COLO668 (cell line): ENCODE data around the gene DHODH.

Source experiments
- DNase-seq: peaks from one replicate; lab custom pipeline; 2025; ENCODE audit not compliant: unreplicated experiment; lab: John Stamatoyannopoulos, UW

Gene DHODH

DNA sequence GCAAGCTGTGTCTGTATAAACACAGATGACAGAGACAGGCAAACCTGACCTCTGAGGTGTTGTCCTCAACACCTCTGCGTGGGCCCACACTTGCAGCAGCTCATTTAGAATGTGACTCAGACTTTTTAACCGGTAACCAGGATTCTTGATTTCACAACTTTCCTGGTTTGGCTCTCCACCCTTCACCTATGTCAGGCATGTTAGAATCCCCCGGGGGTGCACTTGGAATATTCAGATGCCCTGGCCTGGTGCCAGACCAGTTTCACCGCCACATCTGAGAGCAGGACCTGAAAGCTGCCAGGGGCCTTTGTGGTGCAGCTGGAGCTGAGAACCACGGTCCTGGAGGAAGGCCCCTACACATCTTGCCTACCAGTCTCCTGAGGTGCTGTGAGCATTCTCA lies 4.8 kb downstream of the DHODH start:
- DNase-seq, result peak; percentile 63

DNA sequence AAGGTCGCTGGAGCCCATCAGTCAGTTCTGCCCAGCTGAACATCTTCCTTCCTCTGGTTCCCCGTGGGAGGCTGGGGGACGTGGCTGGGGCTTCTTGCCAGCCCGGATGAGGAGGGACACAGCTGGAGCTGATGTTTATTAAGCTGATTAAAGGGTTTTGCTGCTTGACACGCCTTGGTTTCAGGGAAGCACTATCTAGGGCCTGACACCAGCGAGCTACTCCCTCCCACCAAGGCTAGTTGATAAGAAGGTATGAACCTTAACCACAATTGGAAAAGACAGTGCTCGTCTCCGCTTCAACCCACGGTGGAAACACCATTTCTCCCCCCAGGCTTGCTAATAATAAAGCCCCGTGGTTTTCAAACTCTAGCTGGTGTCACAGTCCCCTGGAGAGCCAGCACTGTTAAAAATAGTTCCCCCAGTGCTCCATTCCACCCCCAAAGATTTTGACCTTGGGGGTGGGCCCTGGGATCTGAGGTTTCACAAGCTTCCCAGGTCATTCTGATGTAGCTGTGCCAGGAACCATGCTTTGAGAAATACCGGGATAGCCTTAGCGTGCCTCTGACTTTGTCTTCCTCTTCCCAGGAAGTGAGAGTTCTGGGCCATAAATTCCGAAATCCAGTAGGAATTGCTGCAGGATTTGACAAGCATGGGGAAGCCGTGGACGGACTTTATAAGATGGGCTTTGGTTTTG lies 5.5 kb downstream of the DHODH start:
- no peak for DNase-seq

DNA sequence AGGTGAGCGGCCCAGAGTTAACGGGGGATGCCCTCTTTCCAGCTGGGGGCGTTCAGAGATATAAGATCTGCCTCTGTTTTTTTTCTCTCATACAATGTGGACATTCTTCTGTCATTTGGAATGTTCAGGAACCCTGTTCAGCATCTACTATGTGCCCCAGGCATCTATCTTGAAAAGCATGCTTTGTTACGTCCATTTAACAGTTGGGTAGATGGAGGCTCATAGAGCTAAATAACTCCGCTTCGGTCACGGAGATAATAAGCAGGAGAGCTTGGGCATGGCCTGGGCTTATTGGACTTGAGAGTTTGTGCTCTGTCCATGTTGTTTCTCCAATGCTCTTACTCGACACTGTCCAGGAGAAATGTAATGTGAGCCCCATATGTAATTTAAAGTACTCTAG lies 6.1 kb downstream of the DHODH start:
- DNase-seq, result no peak

DNA sequence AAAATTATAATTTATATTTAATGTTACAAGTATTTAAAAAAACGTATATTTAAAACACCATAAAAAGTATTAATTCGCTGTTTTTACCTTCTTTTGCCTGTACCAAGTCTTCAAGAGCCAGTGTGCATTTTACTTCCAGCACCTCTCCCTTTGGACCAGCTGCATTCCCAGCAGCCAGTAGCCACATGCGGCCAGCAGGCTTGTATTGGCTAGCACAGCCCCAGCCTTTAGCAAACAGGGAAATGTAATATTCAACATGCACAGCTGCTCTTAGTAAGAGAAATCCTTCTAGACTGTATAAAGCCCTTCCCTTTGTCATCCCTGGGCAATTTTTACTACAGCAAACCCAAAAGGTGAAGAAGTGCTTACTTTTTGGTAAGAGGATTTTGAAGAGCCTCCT lies 6.6 kb downstream of the DHODH start:
- DNase-seq, result peak; percentile 76

DNA sequence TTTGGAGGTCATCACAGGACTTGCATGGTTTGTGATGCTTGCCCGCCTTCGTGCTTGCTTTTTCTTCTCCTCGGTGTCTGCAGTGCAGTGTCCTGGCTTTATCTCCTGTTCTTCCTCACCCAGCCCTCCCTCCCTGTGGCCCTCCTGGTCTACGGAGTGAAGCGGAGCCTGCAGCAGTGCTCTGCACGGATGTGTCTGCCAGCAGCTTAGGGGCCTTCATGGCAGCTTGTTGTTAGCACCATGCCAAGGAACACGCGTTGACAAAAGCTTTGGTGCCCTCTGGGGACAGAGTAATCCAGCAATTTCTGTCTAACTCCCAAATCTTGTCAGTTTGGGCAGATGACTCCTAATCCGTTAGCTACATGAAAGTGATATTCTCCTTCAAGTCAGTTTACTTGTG lies 9.9 kb downstream of the DHODH start:
- DNase-seq, result no peak

DNA sequence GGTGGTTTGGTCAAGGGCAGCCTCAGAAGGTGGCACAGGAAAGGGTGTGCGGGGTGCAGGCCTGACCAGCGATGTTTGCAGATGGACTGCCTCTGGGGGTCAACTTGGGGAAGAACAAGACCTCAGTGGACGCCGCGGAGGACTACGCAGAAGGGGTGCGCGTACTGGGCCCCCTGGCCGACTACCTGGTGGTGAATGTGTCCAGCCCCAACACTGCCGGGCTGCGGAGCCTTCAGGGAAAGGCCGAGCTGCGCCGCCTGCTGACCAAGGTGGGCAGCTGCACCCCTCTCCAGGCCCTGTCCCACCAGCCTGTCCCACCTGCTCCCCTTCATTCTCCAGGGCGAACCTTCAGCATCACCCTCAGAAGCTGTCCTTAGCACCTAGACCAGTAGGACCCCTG lies 12.5 kb downstream of the DHODH start:
- no peak for DNase-seq

DNA sequence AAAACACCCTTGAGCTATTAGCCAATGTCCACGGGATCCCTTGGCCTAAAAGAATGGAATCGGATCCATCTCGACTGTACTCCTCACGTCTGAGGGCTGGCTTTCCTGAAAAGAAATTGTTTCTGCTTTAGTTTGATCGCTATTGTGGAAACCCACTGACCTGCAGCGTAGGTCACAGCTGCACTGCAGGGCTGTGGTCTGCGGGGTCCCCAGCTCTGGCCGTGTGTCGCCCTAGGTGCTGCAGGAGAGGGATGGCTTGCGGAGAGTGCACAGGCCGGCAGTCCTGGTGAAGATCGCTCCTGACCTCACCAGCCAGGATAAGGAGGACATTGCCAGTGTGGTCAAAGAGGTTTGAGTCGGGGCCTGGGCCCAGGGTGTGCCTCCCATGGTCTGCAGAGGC lies 13.6 kb downstream of the DHODH start:
- no peak for DNase-seq

DNA sequence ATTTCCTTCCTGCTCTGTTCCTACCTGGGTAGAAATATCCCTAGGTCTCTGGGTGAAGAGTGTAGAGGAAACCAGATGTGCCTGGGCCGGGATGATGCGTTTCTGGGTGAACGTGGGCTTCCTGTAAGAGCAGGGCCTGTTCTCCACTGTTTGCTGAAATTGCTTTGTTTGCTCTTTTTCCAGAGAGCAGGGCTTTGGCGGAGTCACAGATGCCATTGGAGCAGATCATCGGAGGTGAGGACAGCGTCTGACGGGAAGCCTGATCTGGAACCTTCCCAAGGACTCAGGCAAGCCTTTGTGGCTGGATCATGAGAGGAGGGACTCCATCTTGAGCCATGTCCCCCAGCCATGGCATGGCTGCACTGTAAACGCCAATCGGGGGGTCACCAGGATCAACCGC lies 15.4 kb downstream of the DHODH start:
- DNase-seq, result no peak

DNA sequence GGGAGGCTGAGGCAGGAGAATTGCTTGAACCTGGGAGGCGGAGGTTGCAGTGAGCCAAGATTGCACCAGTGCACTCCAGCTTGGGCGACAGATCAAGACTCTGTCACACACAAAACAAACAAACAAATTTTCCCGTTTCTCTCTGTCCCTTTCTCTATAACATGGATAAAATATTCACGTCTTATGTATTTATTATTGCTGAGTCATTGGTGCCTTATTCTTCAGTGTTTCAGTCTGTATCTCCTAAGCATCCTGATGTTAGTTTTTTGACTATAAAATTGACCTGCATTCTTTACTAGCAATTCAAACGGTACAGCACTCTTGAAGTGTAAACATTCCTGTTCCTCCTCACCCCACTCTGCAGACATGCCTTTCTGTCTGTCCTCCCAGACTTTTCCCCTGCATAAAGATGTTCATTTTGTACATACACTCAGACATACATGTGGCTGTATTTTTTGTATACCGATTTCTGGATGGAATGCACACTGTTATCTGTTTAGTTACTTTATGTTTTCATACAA lies 16.4 kb downstream of the DHODH start:
- no peak for DNase-seq

DNA sequence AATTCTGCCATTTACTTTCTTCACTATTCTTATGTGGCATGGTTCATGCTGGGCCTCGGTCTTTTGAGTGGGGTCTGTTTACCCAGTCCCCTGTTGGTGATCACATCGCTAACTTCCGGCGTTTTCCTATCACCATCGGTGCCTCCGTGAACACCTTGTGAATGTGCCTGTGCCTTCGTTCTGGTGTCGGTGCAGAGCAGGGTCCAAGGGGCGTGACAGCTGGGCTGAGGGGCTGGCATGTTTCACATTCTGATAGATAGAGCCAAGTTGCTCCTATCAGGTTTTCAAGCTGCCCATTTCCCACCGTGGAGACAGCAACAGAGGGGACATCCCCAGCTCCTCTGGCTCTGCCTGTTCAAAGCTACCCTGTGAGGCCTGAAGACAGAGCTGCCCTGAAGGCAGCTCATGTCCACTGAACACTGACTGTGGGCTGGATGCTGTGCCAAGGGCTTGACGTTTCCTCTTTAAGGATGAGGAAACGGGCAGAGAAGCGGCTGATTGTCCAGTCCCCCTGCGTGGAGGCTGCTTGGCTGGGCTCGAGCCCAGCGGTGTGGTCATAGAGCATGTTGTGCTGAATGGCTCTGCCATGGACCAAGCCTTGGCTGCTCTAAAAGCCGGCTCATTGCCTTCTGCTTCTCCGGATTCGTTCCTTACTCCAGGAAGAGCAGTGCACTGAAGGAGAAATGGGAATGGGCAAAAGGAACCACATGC lies 17.0 kb downstream of the DHODH start:
- DNase-seq, result no peak

DNA sequence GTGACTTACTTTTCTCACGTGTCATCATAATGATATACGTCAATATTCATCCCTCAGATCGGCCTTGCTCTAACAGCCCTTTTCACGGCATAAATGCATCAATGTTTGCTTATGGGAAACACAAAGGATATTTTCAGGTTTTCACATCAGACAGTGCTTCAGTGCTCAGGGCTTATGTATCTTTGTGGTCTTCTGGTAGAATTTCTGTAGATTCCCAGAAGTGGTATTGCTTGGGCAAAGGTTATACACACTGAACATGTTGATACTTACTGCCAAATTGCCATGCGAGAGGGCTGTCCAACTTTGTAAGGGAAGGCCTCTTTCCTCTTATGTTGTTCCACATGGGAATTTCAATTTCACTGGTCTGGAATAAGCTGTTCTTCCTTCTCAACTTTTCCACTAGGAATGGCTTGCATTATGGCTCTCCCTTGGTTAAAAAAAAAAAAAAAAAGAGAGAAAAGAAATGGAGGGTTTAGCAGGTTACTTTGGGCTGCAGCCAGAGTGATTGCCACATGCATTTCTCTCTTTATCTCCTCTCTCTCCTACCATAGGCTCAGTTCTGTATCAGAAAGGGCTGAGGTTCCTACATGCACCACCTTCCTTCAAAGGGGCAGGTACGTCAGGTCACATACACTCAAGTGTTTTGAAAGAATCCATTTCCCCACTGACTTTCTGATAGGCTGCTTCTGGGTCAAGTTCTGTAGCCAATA lies 19.3 kb downstream of the DHODH start:
- DNase-seq, result no peak

DNA sequence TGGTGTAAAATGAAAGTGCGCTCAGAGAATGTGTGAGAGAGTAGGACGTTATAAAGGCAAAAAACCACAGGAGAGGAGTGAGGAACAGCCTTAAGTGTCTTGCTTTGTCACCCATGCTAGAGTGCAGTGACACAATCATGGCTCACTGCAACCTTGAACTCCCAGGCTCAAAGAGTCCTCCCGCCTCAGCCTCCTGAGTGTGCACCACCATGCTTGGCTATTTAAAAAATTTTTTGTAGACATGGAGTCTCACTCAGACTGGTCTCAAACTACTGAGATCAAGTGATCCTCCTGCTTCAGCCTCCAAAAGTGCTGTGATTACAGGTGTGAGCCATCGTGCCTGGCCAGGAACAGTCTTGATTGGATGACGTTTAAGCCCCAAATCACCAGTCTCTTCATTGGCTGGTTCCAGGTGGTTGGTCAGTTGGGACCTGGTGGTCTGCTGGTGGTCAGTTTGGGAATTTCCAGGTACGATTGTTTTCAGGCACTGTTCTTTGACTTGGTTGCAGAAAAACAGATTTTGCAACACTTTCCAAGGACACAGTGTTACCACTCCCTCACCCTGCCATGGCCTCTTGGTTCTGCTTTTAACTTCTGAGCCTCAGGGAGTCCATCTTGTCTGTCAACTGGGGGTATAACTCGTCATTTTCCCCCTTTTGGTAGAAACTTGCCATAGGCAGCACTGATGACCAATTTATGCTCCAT lies 21.2 kb downstream of the DHODH start:
- DNase-seq, result no peak

DNA sequence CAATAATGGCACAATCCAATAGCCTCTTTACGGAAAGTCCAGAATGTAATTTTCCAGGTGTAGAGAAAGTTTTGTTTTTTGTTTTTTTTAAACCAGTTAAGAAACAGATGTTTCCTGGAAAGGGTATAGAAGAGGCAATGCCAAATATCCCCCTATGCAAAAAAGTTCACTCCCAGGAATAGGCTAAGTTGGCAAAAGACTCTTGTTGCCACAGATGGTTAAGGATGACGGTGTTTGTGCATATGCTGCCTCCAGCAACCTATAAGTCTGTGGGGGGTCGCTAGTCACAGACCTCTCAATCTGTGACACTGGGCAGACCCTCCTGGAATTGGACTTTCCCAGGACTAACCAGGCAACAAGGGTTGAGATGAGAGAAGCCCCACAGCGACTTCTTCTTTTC lies 24.9 kb downstream of the DHODH start:
- no peak for DNase-seq

DNA sequence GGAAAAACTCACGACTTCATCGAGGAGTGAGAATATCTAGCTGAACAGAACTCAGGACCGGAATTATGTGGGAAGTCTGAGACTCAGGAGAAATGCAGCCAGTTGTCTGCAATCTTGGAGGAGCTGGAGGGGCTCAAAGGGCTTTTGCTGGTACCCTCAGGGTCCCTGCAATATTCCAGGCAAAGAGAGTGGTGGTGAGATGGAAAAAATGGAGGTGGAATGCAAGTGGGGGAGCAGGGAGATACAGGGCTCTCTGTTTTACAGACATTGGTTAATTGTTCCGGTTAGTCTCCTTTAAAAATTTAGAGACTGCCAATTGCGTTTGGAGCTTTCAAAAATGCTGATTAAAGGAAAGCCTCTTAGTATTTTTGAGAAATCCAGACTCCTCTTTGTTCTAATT lies 27.6 kb downstream of the DHODH start:
- DNase-seq, result no peak

DNA sequence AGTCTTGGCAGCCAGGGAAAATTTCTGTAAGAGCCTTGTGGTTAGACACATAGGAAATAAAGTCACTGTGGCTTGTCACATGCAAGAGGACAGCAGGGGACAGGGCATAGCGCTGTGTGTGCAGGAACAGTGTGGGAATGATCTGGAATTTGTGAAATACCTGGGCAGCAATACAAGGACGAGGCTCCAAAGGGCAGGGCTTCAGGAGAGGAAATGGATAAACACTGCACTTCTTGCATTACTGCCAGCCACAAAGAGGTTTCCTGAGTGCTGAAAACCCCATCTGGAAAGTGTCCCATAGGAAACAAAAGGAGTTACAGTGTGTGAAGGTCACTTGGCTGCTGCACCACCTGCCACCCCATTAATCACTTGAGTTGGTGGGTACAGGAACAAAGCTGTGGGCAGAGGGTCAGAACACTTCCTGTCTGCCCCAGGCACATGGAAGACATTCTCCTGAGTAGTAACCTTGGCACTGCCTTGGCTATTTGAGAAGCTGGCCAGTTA lies 33.7 kb downstream of the DHODH start:
- DNase-seq, result peak; percentile 13

DNA sequence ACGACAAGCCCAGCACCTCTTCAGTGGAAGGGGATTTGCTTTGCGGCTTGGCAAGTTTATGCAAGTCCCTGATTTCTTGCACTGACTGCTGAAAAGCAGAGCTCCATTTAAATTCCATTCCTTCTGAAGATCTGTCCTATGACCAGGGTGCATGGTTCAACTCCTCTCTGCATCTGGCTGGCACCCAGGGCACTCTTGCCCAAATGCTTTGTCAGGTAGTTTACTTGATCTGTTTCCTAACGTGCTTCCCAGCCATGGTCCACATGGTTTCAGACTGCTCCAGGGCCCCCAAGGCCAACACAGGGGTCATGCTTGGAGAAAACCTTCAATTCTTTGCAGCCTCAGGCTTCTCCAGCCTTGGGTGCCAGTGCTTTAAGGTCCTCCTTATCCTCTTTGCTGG lies 34.5 kb downstream of the DHODH start:
- DNase-seq, result no peak

DNA sequence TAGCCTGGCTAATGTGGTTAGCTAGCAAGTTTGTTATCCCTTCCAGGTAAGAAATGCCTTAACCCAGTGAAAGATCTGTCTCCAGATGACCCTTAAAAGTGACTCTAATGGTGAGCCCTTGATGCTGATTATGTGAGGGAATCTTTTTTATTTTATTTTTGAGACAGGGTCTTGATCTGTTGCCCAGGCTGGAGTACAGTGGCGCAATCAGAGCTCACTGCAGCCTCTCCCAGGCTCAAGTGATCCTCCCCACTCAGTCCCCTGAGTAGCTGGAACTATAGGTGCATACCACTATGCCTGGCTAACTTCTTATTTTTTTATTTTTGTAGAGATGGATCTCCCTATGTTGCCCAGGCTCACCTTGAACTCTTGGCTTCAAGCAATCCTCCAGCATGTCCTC lies 35.0 kb downstream of the DHODH start:
- DNase-seq, result no peak

DNA sequence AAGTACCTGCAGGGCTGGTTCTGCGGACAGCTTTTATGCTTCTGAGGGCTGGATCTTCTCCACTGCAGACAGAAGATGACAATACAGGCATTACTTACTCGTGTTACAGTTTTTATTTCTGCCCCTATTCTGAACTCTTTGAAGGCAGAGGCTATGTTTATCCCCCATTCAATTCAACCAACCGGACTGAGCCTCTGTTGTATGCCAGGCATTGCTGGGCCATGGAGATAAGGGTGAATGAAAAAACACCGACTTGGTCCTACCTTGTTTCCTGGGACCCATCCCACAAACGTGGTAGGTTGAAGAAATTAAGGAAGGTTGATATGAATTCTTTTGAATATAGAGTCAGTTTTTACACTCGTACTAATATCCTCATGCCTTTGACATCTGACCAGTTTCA lies 35.8 kb downstream of the DHODH start:
- DNase-seq, result no peak

DNA sequence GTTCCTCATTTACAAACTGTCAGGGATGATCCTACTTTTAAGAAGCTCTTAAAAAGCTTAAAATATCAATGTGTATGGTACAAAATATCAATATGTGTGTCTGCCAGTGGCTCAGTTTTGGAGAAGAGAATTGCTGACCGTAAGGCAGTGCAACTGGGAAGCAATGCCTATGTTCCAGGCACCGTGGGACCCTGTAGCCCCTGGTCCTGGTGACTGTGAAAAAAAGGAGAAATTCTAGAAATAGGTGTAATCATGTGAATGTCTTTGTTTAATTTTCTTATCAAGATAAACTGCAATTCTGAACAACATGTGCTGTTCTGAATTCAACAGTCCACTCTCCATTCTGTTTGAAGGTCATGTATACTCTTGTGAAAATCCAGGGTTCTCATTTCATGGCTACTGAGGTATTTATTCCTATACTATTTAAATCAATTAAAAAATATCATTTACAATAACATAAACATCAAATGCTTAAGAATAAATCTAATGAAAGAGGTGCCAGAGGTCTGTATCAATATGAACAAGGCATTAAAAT lies 36.3 kb downstream of the DHODH start:
- DNase-seq, result no peak

DNA sequence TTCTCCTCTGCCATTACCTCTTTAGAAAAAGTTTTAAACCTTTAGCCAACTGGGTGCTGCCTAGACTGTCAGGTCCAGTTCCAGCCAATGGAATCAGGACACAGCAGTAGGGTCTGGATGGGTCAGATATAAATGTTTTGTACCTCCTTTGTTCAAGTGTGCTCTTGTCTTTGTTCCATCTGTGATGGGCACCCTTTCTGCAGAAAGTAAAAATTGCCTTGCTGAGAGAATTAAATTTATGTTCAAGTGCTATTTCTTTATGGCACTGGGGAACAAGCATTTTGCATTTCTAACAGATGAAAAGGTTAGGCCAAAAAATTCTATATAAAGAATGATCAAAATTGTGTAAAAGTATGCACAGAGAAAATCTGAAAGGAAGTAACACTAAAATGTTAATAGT lies 40.6 kb downstream of the DHODH start:
- no peak for DNase-seq
